ENCODE measurements around the gene CABP7.
"Not testable (repeated sequence)": the region's sequence is repeated elsewhere in the genome, so short reads cannot be mapped to it uniquely, and the experiment has no call there.

Gene CABP7

DNA sequence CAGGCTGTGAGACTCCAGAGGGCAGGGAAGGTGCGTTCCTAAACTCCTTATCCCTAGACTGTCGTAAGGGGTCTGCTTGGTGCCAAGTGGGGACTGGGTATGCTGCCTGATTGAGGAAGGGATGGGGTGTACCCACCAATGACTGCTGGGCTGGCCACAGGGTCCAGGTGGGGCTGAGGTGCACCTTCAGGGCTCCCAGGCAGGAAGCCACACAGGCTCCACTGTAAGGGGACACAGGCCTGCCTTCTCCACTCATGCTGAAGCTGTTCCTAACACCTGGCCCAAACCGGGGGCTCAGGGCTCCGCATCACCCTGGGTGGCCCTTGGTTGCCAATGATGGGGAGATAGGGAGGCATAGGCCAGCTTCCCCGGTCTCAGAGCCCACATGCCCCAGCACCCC lies 20.4 kb downstream of the CABP7 start:
- TF ChIP-seq POLR2A (IDR thresholded peaks at IDR 0.05; ENCODE audit: low read depth, low read length) (no peak), TAF1 (IDR thresholded peaks at IDR 0.05; ENCODE audit: borderline replicate concordance, low read depth, low read length) (no peak), POLR2AphosphoS5 (IDR thresholded peaks at IDR 0.05; ENCODE audit: low read depth, low read length) (no peak)
- FAIRE-seq (no peak), DNase-seq (ENCODE audit: insufficient read length) (no peak)

DNA sequence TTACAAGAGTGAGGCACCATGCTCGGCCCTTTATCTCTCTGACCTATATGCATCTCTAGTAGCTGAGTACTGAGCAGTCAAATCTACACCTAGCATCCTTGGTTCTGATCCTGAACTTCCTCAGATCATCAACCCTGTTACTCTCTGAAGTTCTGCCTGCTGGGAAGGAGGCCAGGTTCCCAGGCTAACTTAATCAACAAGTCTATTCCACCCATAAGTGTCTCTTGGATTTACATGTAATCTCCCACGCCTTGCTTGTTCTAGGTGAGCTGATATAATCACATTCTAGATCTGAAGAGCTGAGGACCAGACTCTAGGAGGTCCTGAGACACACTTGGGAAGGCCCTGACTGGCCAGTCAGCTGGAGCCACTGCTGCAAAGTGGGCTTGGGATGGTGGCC lies 22.1 kb downstream of the CABP7 start:
- no peak for DNase-seq (ENCODE audit: insufficient read length)
- FAIRE-seq, result no peak
- no peak for TF ChIP-seq TAF1 (IDR thresholded peaks at IDR 0.05; ENCODE audit: borderline replicate concordance, low read depth, low read length)
- TF ChIP-seq POLR2AphosphoS5 (IDR thresholded peaks at IDR 0.05; ENCODE audit: low read depth, low read length), result no peak
- TF ChIP-seq POLR2A (IDR thresholded peaks at IDR 0.05; ENCODE audit: low read depth, low read length), result no peak

DNA sequence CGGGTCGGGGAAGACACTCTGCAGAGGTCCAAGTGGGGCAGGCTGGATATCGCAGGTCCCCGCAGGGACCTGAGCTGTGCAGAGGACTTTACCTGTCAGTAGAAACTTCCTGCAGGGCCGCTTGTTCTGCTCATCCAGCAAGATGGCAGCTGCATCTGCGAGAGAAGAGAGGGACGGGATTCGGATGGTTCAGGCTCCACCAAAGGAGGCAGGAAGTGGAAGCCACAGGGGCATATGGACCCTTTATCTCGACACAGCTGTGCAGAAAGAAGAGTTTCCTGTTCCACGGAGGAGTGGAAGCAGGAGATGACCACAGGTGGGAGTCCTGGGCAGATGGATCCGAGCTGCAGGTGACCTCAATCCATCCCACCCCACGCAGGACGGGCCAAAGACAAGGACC lies 22.5 kb downstream of the CABP7 start:
- DNase-seq (ENCODE audit: insufficient read length), result no peak
- FAIRE-seq, result no peak

GRCh38 chr22:29744902-29745301 lies 25.1 kb downstream of the CABP7 start:
- TF ChIP-seq TAF1 (IDR thresholded peaks at IDR 0.05; ENCODE audit: borderline replicate concordance, low read depth, low read length) (no peak), POLR2AphosphoS5 (IDR thresholded peaks at IDR 0.05; ENCODE audit: low read depth, low read length) (no peak), POLR2A (IDR thresholded peaks at IDR 0.05; ENCODE audit: low read depth, low read length) (no peak)
- no peak for FAIRE-seq
- DNase-seq (ENCODE audit: insufficient read length), result no peak

More for the DNA sequence above, 22.5 kb downstream of the CABP7 start:
- TF ChIP-seq POLR2A (IDR thresholded peaks at IDR 0.05; ENCODE audit: low read depth, low read length), result no peak
- no peak for TF ChIP-seq POLR2AphosphoS5 (IDR thresholded peaks at IDR 0.05; ENCODE audit: low read depth, low read length)

DNA sequence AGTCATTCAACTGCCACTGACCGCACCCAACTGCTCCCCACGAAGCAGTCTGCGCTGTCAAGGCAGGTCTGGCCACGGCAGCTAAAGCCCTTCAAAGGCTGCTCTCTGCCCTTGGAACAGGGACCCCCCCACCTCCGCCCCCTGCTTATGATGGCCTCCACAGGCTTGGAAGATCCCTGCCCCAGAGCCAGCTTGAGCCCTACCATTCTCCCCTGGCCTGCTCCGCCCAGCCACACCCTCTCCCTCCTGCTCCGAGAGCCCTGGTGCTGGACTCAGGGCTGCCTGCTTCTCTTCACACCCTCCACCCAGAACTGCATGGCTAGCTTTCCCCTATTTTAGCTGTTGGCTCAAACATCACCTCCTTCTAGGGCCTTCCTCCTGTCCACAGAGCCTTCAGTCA lies 28.0 kb downstream of the CABP7 start:
- DNase-seq (ENCODE audit: insufficient read length), result no peak
- FAIRE-seq, result no peak
- no peak for TF ChIP-seq TAF1 (IDR thresholded peaks at IDR 0.05; ENCODE audit: borderline replicate concordance, low read depth, low read length)
- no peak for TF ChIP-seq POLR2A (IDR thresholded peaks at IDR 0.05; ENCODE audit: low read depth, low read length)
- no peak for TF ChIP-seq POLR2AphosphoS5 (IDR thresholded peaks at IDR 0.05; ENCODE audit: low read depth, low read length)

DNA sequence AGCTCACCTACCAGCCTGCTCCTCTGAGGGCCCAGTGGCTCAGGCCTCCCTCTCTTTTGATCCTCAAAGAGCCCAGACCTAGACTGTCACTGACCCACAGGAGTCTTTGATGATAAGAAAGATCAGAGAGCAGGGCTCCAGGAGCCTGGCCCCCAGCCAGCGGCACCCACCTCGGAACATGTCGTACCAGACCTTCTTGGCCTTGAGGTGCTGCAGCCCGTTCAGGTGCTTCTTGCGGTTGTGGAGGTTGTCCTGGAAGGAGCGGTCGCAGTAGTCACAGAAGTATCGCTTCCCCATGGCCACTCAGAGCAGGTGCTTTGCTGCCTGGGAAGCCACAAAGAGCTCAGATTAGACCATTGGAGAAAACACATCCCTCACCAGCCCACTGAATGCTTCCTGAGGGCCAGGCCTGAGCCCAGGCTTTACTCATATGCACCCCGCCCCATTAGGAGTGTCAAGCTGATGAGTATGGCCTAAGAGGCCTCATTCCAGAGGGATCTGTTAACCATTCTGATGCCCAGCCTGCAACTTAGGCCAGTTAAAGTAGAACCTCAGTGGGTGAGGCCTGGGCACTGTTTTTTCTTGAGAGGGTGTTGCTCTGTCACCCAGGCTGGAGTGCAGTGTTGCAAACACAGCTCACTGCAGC lies 28.6 kb downstream of the CABP7 start:
- no peak for DNase-seq (ENCODE audit: insufficient read length)
- TF ChIP-seq TAF1 (IDR thresholded peaks at IDR 0.05; ENCODE audit: borderline replicate concordance, low read depth, low read length) (no peak), POLR2AphosphoS5 (IDR thresholded peaks at IDR 0.05; ENCODE audit: low read depth, low read length) (no peak), POLR2A (IDR thresholded peaks at IDR 0.05; ENCODE audit: low read depth, low read length) (no peak)
- FAIRE-seq, result no peak

DNA sequence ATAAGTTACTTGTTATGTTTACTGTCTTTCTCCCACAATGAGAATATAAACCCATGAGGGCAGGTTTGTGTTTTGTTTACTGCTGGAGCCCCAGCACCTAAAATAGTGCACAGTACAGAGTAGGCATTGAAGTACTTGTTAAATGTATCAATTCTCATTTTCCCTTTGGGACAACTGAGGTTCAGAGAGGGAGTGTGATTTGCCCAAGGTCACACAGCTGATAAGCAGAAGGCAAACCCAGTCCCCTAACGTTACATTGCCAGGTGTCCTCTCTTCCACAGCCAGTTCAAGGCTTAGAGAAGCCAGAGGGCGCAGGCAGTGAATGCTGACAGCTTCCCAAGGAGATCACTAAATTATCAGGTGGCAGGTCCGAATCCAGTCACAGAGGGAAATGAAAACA lies 30.2 kb downstream of the CABP7 start:
- TF ChIP-seq POLR2AphosphoS5 (IDR thresholded peaks at IDR 0.05; ENCODE audit: low read depth, low read length) (no peak), TAF1 (IDR thresholded peaks at IDR 0.05; ENCODE audit: borderline replicate concordance, low read depth, low read length) (no peak), POLR2A (IDR thresholded peaks at IDR 0.05; ENCODE audit: low read depth, low read length) (no peak)
- FAIRE-seq (no peak), DNase-seq (ENCODE audit: insufficient read length) (no peak)

DNA sequence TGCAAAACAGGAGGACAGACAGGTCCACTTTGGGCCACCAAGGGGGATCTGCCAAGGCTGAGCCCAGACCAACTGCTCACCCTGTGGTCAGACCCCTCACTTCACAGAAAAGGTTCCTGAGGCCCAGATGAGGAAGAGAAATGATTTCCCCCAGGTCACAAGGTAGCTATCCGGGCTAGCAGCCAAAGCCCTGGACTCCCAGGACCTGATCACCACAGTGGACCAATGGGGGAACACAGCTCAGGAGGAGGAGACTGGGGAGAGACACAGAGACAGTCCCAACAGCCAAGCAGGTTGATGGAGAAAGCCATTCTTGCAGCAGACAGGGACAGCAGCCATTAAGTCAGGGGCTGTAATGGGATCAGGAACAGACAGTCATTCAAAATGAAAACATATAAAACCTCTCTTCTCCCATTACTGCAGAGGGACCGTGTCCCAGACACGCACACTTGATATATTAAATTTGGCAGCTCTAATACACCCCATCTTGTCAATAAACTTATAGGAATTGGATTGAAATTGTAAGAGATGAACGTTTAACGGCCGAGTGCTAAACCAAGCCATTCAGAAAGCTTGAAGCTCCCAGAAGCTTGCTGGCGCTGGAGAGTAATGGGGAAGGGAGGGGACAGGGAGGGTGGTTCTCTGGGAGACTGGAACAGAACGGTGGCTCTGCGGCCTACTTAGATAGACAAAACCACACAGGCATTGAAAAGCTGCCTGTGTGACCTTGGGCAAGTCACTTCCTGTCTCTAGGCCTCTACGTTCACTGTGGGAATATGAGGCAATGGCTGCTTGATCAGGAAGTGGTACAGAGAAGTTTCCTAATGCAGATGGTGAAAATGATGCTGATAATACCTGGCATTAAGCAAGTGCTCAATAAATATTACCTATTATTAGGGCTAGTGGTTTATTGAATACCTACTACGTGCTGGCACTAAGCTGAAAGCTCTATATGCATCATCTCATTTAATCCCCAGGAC lies 31.0 kb downstream of the CABP7 start:
- DNase-seq (ENCODE audit: insufficient read length) (no peak), FAIRE-seq (no peak)
- TF ChIP-seq POLR2A (IDR thresholded peaks at IDR 0.05; ENCODE audit: low read depth, low read length) (no peak), POLR2AphosphoS5 (IDR thresholded peaks at IDR 0.05; ENCODE audit: low read depth, low read length) (no peak), TAF1 (IDR thresholded peaks at IDR 0.05; ENCODE audit: borderline replicate concordance, low read depth, low read length) (no peak)

- no peak for DNase-seq (ENCODE audit: insufficient read length)
- no peak for FAIRE-seq
- TF ChIP-seq TAF1 (IDR thresholded peaks at IDR 0.05; ENCODE audit: borderline replicate concordance, low read depth, low read length) (no peak), POLR2A (IDR thresholded peaks at IDR 0.05; ENCODE audit: low read depth, low read length) (no peak), POLR2AphosphoS5 (IDR thresholded peaks at IDR 0.05; ENCODE audit: low read depth, low read length) (no peak)
Measured at GRCh38 chr22:29751669-29752068, 31.9 kb downstream of the CABP7 start.

DNA sequence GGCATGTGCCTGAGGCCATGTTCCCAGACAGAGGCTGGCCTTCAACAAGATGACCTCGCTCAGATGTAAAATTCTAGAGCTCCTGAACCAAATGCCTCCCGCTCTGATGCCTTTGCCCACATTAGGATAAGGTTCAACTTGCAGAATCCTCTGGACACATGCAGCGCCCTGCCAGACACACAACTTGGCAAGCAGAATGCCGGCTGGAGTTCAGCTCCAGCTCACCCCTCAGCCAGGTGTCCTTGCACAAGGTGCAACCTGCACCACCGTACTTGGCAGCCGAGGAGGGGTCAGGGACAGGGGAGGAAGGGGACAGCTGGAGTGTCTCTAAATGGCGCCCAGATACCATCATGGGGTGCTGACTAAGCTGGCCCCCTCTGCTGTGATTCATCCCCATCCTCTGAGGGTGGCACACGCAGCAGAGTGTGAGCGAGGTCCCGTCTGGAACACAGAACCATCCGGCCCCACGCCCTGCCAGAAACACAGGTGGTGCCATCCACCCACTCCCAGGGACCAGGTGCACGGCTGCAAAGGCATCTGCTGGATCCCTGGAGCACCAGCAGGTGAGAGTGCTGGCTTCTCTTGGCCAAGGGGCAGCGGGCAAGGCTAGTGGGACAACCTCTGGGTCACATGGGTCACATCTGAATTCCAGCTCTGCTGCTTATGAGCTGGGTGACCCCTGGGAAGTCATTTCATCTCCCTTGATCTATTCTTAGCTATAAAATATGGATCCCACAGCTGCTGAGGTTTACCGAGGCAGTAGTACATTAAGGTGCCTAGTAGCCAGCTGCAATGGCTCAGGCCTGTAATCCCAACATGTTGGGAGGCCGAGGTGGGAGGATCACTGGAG lies 34.2 kb downstream of the CABP7 start:
- TF ChIP-seq POLR2A (IDR thresholded peaks at IDR 0.05; ENCODE audit: low read depth, low read length) (no peak), POLR2AphosphoS5 (IDR thresholded peaks at IDR 0.05; ENCODE audit: low read depth, low read length) (no peak), TAF1 (IDR thresholded peaks at IDR 0.05; ENCODE audit: borderline replicate concordance, low read depth, low read length) (no peak)
- DNase-seq (ENCODE audit: insufficient read length) (no peak), FAIRE-seq (no peak)

DNA sequence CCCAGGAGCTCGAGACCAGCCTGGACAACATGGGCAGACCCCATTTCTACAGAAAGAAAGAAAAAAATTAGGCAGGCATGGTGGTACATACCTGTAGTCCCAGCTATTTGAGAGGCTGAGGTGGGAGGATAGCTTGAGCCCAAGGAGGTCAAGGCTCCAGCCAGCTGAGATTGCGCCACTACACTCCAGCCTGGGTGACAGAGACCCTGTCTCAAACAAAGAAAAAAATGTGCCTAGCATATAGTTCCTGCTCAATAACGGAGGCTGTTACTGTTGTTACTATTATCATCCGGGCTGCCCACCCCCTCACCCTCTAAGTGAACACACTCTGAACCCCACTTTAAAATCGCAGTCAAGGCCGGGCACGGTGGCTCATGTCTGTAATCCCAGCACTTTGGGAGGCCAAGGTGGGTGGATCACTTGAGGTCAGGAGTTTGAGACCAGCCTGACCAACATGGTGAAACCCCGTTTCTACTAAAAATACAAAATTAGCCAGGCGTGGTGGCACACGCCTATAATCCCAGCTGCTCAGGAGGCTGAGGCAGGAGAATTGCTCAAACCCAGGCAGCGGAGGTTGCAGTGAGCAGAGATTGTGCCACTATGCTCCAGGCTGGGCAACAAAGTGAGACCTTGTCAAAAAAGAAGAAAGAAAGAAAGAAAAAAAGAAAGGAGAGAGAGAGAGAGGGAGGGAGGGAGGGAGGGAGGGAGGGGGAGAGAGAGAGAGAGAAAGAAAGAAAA lies 35.0 kb downstream of the CABP7 start:
- peak; percentile 9 for FAIRE-seq
- DNase-seq (ENCODE audit: insufficient read length), result not testable (repeated sequence)

Data from GM12892 (cell line).